HG03521 (cell line): ENCODE data around the gene OCIAD2.
"Not testable (repeated sequence)": the region's sequence is repeated elsewhere in the genome, so short reads cannot be mapped to it uniquely, and the experiment has no call there.

Experiments
- ATAC-seq: cut with Tn5 transposase; IDR thresholded peaks from one replicate; pipeline ENCODE4 v1.9.1; 2021; ENCODE audit warnings: mild to moderate bottlenecking, moderate library complexity; ENCODE audit not compliant: unreplicated experiment

The OCIAD2 gene

GRCh38 chr4:48907706-48908477, 1.3 kb upstream of the OCIAD2 start:
- no peak for ATAC-seq

- ATAC-seq = no peak
Observed at GRCh38 chr4:48905363-48906015, 1.1 kb downstream of the OCIAD2 start.

- no peak for ATAC-seq
Observed at GRCh38 chr4:48904541-48905142, 1.9 kb downstream of the OCIAD2 start.

- no peak for ATAC-seq
Observed at GRCh38 chr4:48904101-48904500, 2.5 kb downstream of the OCIAD2 start.

GRCh38 chr4:48902266-48902665, 4.3 kb downstream of the OCIAD2 start:
- ATAC-seq = no peak

GRCh38 chr4:48901196-48901595, 5.4 kb downstream of the OCIAD2 start:
- no peak for ATAC-seq

- no peak for ATAC-seq
Observed at GRCh38 chr4:48899950-48900349, 6.6 kb downstream of the OCIAD2 start.

GRCh38 chr4:48899432-48899749, 7.2 kb downstream of the OCIAD2 start:
- ATAC-seq = no peak

- ATAC-seq = no peak
Observed at GRCh38 chr4:48898733-48899431, 7.7 kb downstream of the OCIAD2 start.

GRCh38 chr4:48896845-48897244, 9.7 kb downstream of the OCIAD2 start:
- no peak for ATAC-seq

GRCh38 chr4:48891028-48891619, 15.4 kb downstream of the OCIAD2 start:
- ATAC-seq = no peak

GRCh38 chr4:48889750-48890149, 16.8 kb downstream of the OCIAD2 start:
- ATAC-seq = not testable (repeated sequence)

GRCh38 chr4:48881646-48882045, 24.9 kb downstream of the OCIAD2 start:
- not testable (repeated sequence) for ATAC-seq

GRCh38 chr4:48879561-48880442, 26.8 kb downstream of the OCIAD2 start:
- ATAC-seq = no peak

GRCh38 chr4:48877827-48878535, 28.6 kb downstream of the OCIAD2 start:
- ATAC-seq = no peak

- not testable (repeated sequence) for ATAC-seq
Observed at GRCh38 chr4:48864696-48865095, 41.9 kb downstream of the OCIAD2 start.

GRCh38 chr4:48863728-48864127, 42.8 kb downstream of the OCIAD2 start:
- ATAC-seq = no peak

GRCh38 chr4:48862661-48863060, 43.9 kb downstream of the OCIAD2 start:
- ATAC-seq = no peak

- ATAC-seq = no peak
Observed at GRCh38 chr4:48862038-48862437, 44.5 kb downstream of the OCIAD2 start.

- ATAC-seq = no peak
Observed at GRCh38 chr4:48858130-48858529, 48.4 kb downstream of the OCIAD2 start.
